ENCODE results near the gene TPCN2. TPM values are rescaled to one million over a fixed set of nuclear protein-coding genes. Genes with fewer than 3 reads are reported as not detected.

The TPCN2 gene
- total and polyA plus RNA-seq, 2 of the 4 experiments (the other 2 are of a cell fraction): 3.4 to 8.0 TPM

DNA sequence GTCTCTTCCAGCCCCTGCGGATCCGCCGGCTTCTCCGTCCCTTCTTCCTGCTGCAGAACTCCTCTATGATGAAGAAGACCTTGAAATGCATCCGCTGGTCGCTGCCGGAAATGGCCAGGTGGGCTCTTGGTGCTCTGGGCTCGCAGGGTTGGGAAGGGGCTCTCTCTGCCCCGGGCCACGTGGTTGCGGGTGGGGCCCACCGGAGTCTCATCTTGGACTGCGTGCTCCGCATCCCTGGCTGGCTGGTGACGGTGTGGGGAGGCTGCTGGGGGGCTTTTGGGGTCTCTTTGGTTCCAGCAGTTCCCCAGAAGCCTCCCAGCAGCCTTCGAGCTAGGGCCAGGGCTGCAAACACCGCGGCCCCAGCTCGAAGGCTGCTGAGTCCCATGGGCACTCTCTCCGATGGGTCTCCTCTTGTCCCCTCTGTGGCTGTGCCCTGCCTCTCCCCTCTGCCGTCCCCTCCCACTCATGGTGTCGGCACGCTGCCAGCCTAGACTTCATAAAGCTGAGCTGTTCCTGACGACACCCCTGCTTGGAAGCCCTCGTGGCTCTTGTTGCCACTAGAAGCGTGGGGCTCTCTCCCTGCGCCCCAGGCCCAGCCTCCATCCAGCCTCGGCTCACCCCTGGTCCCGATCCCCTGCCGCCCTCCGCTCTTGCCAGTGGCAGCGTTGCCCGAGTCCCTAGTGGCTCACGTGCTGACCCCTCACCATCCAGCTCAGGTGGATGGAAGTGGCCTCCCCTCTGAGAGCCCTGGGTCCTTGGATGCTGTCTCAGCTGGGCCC lies 14.3 kb downstream of the TPCN2 start:
- no peaks in the 10 kb centered on the region for H3K27me3 ChIP-seq (ENCODE audit: control insufficient read depth, insufficient read depth, low read length)
- H3K27ac ChIP-seq (ENCODE audit: insufficient read depth, low read length): no peak overlapping the region
- no peaks in the 10 kb centered on the region for H3K9me1 ChIP-seq (ENCODE audit: insufficient read depth, low read length)
- no peak overlapping the region for H2BK5ac ChIP-seq (ENCODE audit: low read depth, low read length, poor library complexity, severe bottlenecking)
- H4K91ac ChIP-seq (ENCODE audit: insufficient read depth, low read depth, low read length): no peak overlapping the region
- BruUV-seq (replicated peaks): no TSS peak
- H2BK20ac ChIP-seq (ENCODE audit: low read depth, low read length): no peak overlapping the region
- H3K18ac ChIP-seq (ENCODE audit: low read depth, low read length): no peak overlapping the region
- H3K23ac ChIP-seq (ENCODE audit: low read depth, low read length): no peak overlapping the region
- ATAC-seq (ENCODE audit: low read depth): no peak
- H3K9ac ChIP-seq (ENCODE audit: low read depth, low read length): no peak overlapping the region
- in situ Hi-C loops (cut with MboI; ENCODE audit: low sequenced_read_pairs) (no loop called here), intact Hi-C loops (cut with micrococcal nuclease) (no loop called here), dilution Hi-C loops (cut with HindIII; ENCODE audit: low sequenced_read_pairs, unreplicated experiment) (no loop called here)
- TF ChIP-seq MXI1 (IDR thresholded peaks at IDR 0.05; ENCODE audit: borderline replicate concordance, low read depth, low read length) (no peak), POLR2A (IDR thresholded peaks at IDR 0.05; ENCODE audit: low read depth, low read length) (no peak), MAFK (IDR thresholded peaks at IDR 0.05; ENCODE audit: low read depth, low read length) (no peak), FOS (IDR thresholded peaks at IDR 0.05; ENCODE audit: low read depth, low read length) (no peak), BHLHE40 (IDR thresholded peaks at IDR 0.05; ENCODE audit: low read depth, low read length) (no peak), MAZ (IDR thresholded peaks at IDR 0.05; ENCODE audit: borderline replicate concordance, low read depth, low read length) (no peak), NFE2L2 (IDR thresholded peaks at IDR 0.05; ENCODE audit: low read depth, low read length) (no peak), RCOR1 (IDR thresholded peaks at IDR 0.05; ENCODE audit: insufficient replicate concordance, low read length) (no peak), RFX5 (IDR thresholded peaks at IDR 0.05; ENCODE audit: low read depth, low read length) (no peak), CEBPB (IDR thresholded peaks at IDR 0.05; ENCODE audit: low read depth, low read length) (no peak), CHD1 (IDR thresholded peaks at IDR 0.05; ENCODE audit: low read depth, low read length) (no peak), RAD21 (IDR thresholded peaks at IDR 0.05; ENCODE audit: low read length) (no peak), SMC3 (IDR thresholded peaks at IDR 0.05; ENCODE audit: low read depth, low read length) (no peak)
- TF ChIP-seq, protein P1, sequence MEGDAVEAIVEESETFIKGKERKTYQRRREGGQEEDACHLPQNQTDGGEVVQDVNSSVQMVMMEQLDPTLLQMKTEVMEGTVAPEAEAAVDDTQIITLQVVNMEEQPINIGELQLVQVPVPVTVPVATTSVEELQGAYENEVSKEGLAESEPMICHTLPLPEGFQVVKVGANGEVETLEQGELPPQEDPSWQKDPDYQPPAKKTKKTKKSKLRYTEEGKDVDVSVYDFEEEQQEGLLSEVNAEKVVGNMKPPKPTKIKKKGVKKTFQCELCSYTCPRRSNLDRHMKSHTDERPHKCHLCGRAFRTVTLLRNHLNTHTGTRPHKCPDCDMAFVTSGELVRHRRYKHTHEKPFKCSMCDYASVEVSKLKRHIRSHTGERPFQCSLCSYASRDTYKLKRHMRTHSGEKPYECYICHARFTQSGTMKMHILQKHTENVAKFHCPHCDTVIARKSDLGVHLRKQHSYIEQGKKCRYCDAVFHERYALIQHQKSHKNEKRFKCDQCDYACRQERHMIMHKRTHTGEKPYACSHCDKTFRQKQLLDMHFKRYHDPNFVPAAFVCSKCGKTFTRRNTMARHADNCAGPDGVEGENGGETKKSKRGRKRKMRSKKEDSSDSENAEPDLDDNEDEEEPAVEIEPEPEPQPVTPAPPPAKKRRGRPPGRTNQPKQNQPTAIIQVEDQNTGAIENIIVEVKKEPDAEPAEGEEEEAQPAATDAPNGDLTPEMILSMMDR (conservative IDR thresholded peaks at IDR 0.05; ENCODE audit: low read depth, low read length): no peak
- TF ChIP-seq, protein P2, sequence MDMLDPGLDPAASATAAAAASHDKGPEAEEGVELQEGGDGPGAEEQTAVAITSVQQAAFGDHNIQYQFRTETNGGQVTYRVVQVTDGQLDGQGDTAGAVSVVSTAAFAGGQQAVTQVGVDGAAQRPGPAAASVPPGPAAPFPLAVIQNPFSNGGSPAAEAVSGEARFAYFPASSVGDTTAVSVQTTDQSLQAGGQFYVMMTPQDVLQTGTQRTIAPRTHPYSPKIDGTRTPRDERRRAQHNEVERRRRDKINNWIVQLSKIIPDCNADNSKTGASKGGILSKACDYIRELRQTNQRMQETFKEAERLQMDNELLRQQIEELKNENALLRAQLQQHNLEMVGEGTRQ (IDR thresholded peaks at IDR 0.05; ENCODE audit: low read depth, low read length): no peak
- TF ChIP-seq, protein P3, sequence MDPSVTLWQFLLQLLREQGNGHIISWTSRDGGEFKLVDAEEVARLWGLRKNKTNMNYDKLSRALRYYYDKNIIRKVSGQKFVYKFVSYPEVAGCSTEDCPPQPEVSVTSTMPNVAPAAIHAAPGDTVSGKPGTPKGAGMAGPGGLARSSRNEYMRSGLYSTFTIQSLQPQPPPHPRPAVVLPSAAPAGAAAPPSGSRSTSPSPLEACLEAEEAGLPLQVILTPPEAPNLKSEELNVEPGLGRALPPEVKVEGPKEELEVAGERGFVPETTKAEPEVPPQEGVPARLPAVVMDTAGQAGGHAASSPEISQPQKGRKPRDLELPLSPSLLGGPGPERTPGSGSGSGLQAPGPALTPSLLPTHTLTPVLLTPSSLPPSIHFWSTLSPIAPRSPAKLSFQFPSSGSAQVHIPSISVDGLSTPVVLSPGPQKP (IDR thresholded peaks at IDR 0.05; ENCODE audit: borderline replicate concordance, low read depth, low read length): no peak
- H3K79me1 ChIP-seq (ENCODE audit: low read depth in 1 of 2, low read length in 2 of 2): peaks cover 14 to 34% of the 10 kb centered on the region in 2 experiments; a peak in 2 of 4 replicates
- ChIA-PET POLR2A (ENCODE audit: unreplicated experiment) (no interaction called here), CTCF (no interaction called here)
- H3K4me2 ChIP-seq (ENCODE audit: low read depth, low read length): no peak overlapping the region
- H3K9me3 ChIP-seq (ENCODE audit: control insufficient read depth, insufficient read depth, low read length): no peaks in the 10 kb centered on the region
- no peaks in the 10 kb centered on the region for H3K4me1 ChIP-seq (ENCODE audit: control insufficient read depth, insufficient read depth, low read length)
- no peak overlapping the region for H2BK120ac ChIP-seq (ENCODE audit: low read depth, low read length)
- WGBS, 2 experiments (ENCODE audit: extremely low coverage in 2 of 2, insufficient read length in 1 of 2): 92% methylated on average over 14 of the region's 34 CpGs; no CpG with 5 or more reads in 1 of the 2 experiments
- H4K20me1 ChIP-seq (ENCODE audit: insufficient read depth, low read length): peaks cover 20% of the 10 kb centered on the region
- no peak overlapping the region for H3K56ac ChIP-seq (ENCODE audit: extremely low read depth, insufficient read depth, low read length)
- H4K5ac ChIP-seq (ENCODE audit: low read depth, low read length): no peak overlapping the region
- no peak overlapping the region for H3K4me3 ChIP-seq (ENCODE audit: insufficient read depth, low read depth, low read length)
- H2AFZ ChIP-seq (replicated peaks; ENCODE audit: low read length, poor library complexity): no peak overlapping the region
- no peak for DNase-seq
- peaks cover 40% of the 10 kb centered on the region for H3K36me3 ChIP-seq (ENCODE audit: control insufficient read depth, insufficient read depth, low read length)
- no peak overlapping the region for H2AK5ac ChIP-seq (ENCODE audit: low read depth, low read length)
- no peak overlapping the region for H2AK9ac ChIP-seq (replicated peaks; ENCODE audit: low read depth, low read length, poor library complexity)
- H2BK15ac ChIP-seq (ENCODE audit: low read depth, low read length): no peak overlapping the region
- H3K4ac ChIP-seq (ENCODE audit: low read depth, low read length): no peak overlapping the region
- no peak overlapping the region for H3K14ac ChIP-seq (replicated peaks; ENCODE audit: low read depth, low read length)
- H4K8ac ChIP-seq (ENCODE audit: low read depth in 2 of 2, low read length in 2 of 2): no peak overlapping the region

Measured in IMR-90 (cell line).